NCI-H524 (cell line): ENCODE measurements around the gene MMP13.
"Not testable (repeated sequence)": the region's sequence is repeated elsewhere in the genome, so short reads cannot be mapped to it uniquely, and the experiment has no call there.

Experiments
- DNase-seq, 2 experiments: peaks; one replicate each; lab custom pipeline; 2025; lab: John Stamatoyannopoulos, UW

MMP13 gene

GRCh38 chr11:102936864-102937509 is 18.5 kb downstream of the MMP13 start:
- DNase-seq = no peak

GRCh38 chr11:102935514-102935913 is 20.0 kb downstream of the MMP13 start:
- no peak for DNase-seq

- no peak for DNase-seq
Measured at GRCh38 chr11:102934735-102935134, 20.8 kb downstream of the MMP13 start.

- no peak for DNase-seq
Measured at GRCh38 chr11:102933627-102934026, 21.9 kb downstream of the MMP13 start.

- no peak for DNase-seq
Measured at GRCh38 chr11:102932678-102933077, 22.9 kb downstream of the MMP13 start.

- DNase-seq = no peak
Measured at GRCh38 chr11:102930451-102930850, 25.1 kb downstream of the MMP13 start.

GRCh38 chr11:102929972-102930371 is 25.6 kb downstream of the MMP13 start:
- DNase-seq = no peak

- DNase-seq = no peak
Measured at GRCh38 chr11:102929166-102929565, 26.4 kb downstream of the MMP13 start.

- DNase-seq = no peak
Measured at GRCh38 chr11:102928247-102928646, 27.3 kb downstream of the MMP13 start.

GRCh38 chr11:102927624-102927990 is 27.9 kb downstream of the MMP13 start:
- DNase-seq = no peak

- DNase-seq = no peak
Measured at GRCh38 chr11:102926961-102927623, 28.4 kb downstream of the MMP13 start.

GRCh38 chr11:102926517-102926916 is 29.0 kb downstream of the MMP13 start:
- no peak for DNase-seq

GRCh38 chr11:102925988-102926387 is 29.5 kb downstream of the MMP13 start:
- no peak for DNase-seq

- DNase-seq = no peak
Measured at GRCh38 chr11:102924851-102925380, 30.6 kb downstream of the MMP13 start.

- DNase-seq = no peak
Measured at GRCh38 chr11:102921587-102922220, 33.8 kb downstream of the MMP13 start.

GRCh38 chr11:102920118-102920684 is 35.3 kb downstream of the MMP13 start:
- no peak for DNase-seq

- DNase-seq = no peak
Measured at GRCh38 chr11:102915044-102915375, 40.5 kb downstream of the MMP13 start.

- peak; percentile 9 to 22 for DNase-seq
Measured at GRCh38 chr11:102914238-102915043, 41.1 kb downstream of the MMP13 start.

- DNase-seq = no peak
Measured at GRCh38 chr11:102912482-102912830, 43.1 kb downstream of the MMP13 start.

- DNase-seq = no peak
Measured at GRCh38 chr11:102911758-102912481, 43.6 kb downstream of the MMP13 start.

- not testable (repeated sequence) for DNase-seq
Measured at GRCh38 chr11:102905848-102906247, 49.7 kb downstream of the MMP13 start.
